C4-2B (cell line): ENCODE results near the gene UNC45B.
"Not testable (repeated sequence)": the region's sequence is repeated elsewhere in the genome, so short reads cannot be mapped to it uniquely, and the experiment has no call there.

Experiments
- H3K27ac ChIP-seq: fragments of 450-650 bp; 2 replicates; pipeline ENCODE4 v1.5.1; 2017
- CTCF ChIP-seq: fragments of 450-650 bp; conservative IDR thresholded peaks from 2 replicates; pipeline ENCODE4 v1.5.1; 2017; ENCODE audit warnings: mild to moderate bottlenecking
- ZFX ChIP-seq: fragments of 450-650 bp; IDR thresholded peaks from 2 replicates; pipeline ENCODE4 v1.6.1; 2017

UNC45B gene

GRCh38 chr17:35144840-35145239, 2.8 kb upstream of the UNC45B start:
- H3K27ac ChIP-seq, result no peak overlapping the region
- TF ChIP-seq ZFX, result no peak
- TF ChIP-seq CTCF, result no peak

GRCh38 chr17:35146214-35146833, 1.3 kb upstream of the UNC45B start:
- H3K27ac ChIP-seq, result no peak overlapping the region
- no peak for TF ChIP-seq ZFX
- no peak for TF ChIP-seq CTCF

GRCh38 chr17:35148144-35148543, 527 bp downstream of the UNC45B start:
- H3K27ac ChIP-seq, result no peak overlapping the region

GRCh38 chr17:35149941-35150340, 2.3 kb downstream of the UNC45B start:
- no peak for TF ChIP-seq CTCF
- no peak overlapping the region for H3K27ac ChIP-seq

More at GRCh38 chr17:35148144-35148543, 527 bp downstream of the UNC45B start:
- no peak for TF ChIP-seq CTCF
- no peak for TF ChIP-seq ZFX

GRCh38 chr17:35151080-35151479, 3.5 kb downstream of the UNC45B start:
- not testable (repeated sequence) for H3K27ac ChIP-seq

GRCh38 chr17:35152421-35153140, 5.0 kb downstream of the UNC45B start:
- no peak overlapping the region for H3K27ac ChIP-seq
- TF ChIP-seq ZFX (no peak), CTCF (no peak)

GRCh38 chr17:35154196-35155165, 6.9 kb downstream of the UNC45B start:
- TF ChIP-seq CTCF, result no peak
- TF ChIP-seq ZFX, result no peak

More at GRCh38 chr17:35154196-35155165, 6.9 kb downstream of the UNC45B start:
- no peak overlapping the region for H3K27ac ChIP-seq
